Inflammatory macrophage treated with lipopolysaccharide for 4 hours (primary cell): ENCODE measurements around the gene KRT83.

ENCODE experiments used
- DNase-seq: peaks from one replicate; pipeline ENCODE4 v3.0.0-alpha.2; 2020

The KRT83 gene

DNA sequence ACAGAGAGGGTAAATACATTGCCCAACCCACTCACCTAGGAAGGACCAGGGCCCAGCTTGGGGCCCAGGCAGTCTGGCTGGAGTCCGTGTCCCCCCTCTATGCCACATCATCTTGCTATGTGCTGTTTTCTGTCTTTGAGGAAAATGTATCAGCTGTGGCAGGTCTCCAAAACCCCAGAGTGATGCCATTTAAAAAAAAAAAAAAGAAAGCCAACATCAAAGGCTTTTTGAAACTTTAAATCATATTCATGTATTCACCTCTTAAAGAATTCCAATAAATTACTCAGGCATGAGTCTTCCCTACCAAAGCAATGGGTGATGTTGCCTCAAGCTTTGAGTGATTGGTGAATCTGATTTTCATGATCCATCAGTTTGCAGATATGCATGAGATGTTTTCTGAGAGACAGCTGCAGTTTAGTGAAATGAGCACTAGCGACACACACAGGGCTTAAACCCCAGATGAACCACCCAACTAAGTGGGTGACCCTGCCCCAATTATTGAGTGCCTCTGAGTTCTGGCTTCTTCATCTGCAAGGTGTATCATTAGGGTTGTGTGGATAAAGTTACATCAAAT lies 35.9 kb downstream of the KRT83 start:
- DNase-seq: no peak

DNA sequence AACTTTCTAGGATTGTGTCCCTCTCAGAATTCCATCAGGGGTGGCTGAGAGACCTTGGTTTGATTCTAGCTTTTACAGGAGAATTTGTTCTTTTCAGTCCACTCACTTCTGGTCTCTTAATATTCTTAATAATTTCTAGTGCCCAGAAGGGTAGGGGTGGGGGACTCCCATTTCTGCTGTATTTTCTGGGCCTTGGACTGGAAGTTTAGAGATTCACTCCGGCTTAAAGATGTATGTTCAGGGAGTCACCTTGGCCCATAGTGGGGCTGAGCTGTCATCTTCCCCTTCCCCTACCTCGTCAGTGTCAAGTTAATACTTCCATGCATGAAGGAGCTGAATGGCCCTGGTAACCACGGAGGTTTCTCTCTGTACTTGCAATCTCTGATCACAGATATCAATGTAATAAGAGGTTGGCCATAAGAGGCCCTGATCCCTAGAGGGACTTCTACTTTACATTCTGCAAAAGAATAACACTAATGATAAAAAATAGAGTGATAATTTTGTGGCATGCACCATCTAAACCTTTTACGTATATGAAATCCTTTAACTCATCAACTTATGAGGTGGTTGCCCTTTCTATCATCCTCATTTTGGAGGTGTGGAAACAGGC lies 36.5 kb downstream of the KRT83 start:
- no peak for DNase-seq

- DNase-seq: no peak
Observed at GRCh38 chr12:52280796-52281560, 40.2 kb downstream of the KRT83 start.

GRCh38 chr12:52280319-52280795 lies 40.8 kb downstream of the KRT83 start:
- DNase-seq: peak; percentile 92

- DNase-seq: no peak
Observed at GRCh38 chr12:52279422-52280318, 41.5 kb downstream of the KRT83 start.

- DNase-seq: peak; percentile 73
Observed at GRCh38 chr12:52278575-52279421, 42.4 kb downstream of the KRT83 start.

DNA sequence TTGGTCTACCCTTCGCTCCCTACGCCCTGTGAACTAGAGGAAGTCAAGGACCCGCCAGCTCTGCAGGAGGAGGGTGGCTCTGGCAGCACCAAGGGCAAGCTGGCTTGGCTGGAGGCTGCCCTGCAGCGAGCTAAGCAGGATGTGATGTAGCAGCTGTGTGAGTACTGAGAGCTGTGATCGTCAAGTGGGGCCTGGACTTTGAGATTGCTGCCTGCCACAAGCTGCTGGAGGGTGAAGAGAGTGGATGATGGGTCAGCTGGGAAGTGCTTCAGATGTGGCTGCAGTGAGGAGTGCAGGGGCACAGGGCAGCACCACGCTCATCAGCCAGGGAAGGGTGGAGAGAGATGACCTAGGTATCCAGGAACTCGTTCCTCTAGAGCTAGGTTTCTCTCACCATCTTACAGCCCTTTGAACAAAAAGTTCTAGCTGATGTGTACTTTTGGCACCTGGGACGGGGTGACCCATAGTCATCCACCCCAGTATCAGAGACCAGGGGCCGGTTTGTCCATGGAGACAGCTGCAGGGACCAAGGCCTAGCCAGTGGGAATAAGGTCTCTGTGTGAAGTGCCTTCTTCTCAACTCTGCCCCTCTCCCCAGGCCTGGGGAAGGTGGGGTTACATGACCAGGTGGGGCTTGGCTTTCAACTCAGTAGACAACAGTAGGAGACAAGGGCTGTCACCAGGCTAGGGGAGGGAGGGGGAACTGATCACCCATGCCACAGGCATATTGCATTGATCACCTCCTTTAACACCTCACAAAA lies 43.5 kb downstream of the KRT83 start:
- DNase-seq: no peak

DNA sequence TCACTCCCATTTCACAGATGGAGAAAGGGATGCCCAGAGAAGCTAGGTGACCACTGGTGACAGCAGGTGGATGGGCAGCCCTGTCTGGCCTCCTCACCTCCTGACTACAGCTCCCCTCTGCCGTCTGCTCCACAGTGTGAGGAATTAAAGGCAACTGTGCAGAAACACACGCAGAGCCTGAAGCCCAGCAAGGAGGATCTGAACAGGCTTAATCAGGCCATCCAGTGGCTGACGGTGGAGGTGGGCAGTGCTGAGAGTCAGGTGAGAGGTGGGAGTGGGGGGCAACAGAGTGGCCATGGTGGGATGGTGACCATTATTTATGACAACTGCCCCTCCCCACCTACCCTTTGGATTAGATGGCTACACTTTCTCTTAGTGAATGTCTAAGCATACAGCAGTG lies 45.5 kb downstream of the KRT83 start:
- DNase-seq: no peak

- DNase-seq: no peak
Observed at GRCh38 chr12:52274521-52275120, 46.6 kb downstream of the KRT83 start, which contains the start of gene KRT86. Gene KRT86, plus strand, starts transcription at chr12:52274645. Its CDS starts 27,272 bp downstream, at chr12:52301917.

GRCh38 chr12:52271158-52271557 lies 50.0 kb downstream of the KRT83 start:
- DNase-seq: peak; percentile 56

DNA sequence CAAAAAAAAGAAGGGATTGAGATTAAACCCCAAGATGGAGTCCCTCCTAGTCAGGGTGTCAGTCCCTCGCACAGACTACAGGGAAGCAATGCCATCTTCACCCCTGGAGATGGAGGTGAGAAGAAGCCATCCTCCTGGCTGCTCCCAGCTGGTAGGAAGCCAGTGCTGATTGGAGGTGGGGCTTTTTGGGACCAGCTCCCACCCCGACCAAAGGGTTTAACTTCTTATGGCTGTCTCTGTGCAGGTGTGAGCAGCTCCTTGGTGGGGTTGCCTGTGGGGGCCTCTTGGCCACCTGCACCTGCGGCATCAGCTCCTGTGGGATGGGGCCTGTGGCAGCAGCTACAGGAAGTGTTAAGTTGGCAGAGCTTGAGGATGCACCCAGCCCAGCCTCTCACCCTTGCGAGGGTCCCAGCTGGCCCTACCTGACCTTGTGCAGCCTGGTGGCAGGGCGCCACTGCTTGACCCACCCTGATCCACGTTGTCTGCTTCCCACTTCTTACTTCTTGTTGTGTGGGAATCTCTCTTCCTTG lies 50.6 kb downstream of the KRT83 start:
- DNase-seq: no peak

DNA sequence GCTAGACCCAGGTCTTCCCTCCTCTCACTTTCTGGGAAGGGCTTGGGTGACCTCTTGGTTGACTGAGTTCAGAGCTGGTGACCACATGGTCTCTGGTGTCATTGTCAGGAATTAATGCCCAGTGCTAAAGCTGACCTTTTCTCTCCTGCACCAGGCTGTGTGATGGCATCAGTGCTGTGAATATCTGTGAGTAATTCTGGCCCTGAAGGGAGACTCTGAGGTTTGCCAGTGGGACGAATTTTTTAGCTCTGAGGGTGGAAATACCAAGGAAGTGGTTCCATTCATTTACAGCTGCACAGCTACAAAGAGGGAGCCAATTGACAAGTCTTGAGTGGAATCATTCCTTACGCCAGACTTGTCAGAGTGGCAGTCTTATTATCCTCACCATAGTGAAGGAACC lies 53.0 kb downstream of the KRT83 start:
- no peak for DNase-seq

GRCh38 chr12:52267699-52268098 lies 53.5 kb downstream of the KRT83 start:
- no peak for DNase-seq

GRCh38 chr12:52267266-52267665 lies 53.9 kb downstream of the KRT83 start:
- DNase-seq: no peak

- no peak for DNase-seq
Observed at GRCh38 chr12:52266514-52266913, 54.7 kb downstream of the KRT83 start.

GRCh38 chr12:52264435-52264825 lies 56.8 kb downstream of the KRT83 start:
- DNase-seq: no peak
